Measurements from ENCODE around the gene UTP25.

GRCh38 chr1:209778102-209778501 lies 49.7 kb upstream of the UTP25 start:
- TF ChIP-seq SUZ12 (IDR thresholded peaks at IDR 0.05; ENCODE audit: extremely low read depth, insufficient read depth, insufficient read length) (no peak), ZNF274 (IDR thresholded peaks at IDR 0.05; ENCODE audit: low read depth, low read length) (no peak)

Data from NT2/D1 (cell line).